Keratinocyte (primary cell): ENCODE measurements around the gene ATF2.

ENCODE experiments used
- EZH2 ChIP-seq: IDR thresholded peaks from one replicate; pipeline ENCODE4 v1.6.1; 2012; ENCODE audit warnings: inconsistent platforms, mild to moderate bottlenecking, low read length, moderate library complexity
- TF ChIP-seq, protein P1 (sequence below), 3 experiments: IDR thresholded peaks in 1 of 3; conservative IDR thresholded peaks in 1 of 3; optimal IDR thresholded peaks in 1 of 3; 2 replicates in 2 of 3; 3 replicates in 1 of 3; pipeline versions ENCODE3 to v1.5.1; 2011; ENCODE audit warnings: low read length in 3 of 3, mild to moderate bottlenecking in 3 of 3, moderate library complexity in 2 of 3, control low read depth in 1 of 3, inconsistent platforms in 1 of 3; ENCODE audit not compliant: insufficient read depth in 2 of 3; ENCODE audit errors: extremely low read depth in 1 of 3

DNA sequence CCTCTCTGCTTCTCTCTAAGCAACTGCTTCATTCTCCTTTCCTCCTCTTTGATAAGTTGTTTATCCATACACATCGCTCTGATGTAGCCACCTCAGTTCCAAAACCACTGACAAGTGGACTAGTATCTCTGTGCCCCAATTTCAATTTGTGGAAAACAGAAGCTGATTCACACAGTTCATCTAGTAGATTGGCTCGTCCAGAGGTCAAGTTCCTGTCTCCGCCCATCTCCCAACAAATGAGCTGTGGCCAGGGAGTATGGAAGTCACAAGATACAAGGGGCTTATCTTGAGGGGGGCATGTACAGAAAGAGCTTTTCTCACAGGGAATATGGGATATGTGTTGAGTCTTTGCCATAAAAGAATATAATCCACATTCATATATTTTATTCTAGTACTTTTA lies 145.1 kb downstream of the ATF2 start:
- TF ChIP-seq, protein P1, sequence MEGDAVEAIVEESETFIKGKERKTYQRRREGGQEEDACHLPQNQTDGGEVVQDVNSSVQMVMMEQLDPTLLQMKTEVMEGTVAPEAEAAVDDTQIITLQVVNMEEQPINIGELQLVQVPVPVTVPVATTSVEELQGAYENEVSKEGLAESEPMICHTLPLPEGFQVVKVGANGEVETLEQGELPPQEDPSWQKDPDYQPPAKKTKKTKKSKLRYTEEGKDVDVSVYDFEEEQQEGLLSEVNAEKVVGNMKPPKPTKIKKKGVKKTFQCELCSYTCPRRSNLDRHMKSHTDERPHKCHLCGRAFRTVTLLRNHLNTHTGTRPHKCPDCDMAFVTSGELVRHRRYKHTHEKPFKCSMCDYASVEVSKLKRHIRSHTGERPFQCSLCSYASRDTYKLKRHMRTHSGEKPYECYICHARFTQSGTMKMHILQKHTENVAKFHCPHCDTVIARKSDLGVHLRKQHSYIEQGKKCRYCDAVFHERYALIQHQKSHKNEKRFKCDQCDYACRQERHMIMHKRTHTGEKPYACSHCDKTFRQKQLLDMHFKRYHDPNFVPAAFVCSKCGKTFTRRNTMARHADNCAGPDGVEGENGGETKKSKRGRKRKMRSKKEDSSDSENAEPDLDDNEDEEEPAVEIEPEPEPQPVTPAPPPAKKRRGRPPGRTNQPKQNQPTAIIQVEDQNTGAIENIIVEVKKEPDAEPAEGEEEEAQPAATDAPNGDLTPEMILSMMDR (optimal IDR thresholded peaks at IDR 0.05 in 1 of 3, IDR thresholded peaks at IDR 0.05 in 1 of 3, conservative IDR thresholded peaks at IDR 0.05 in 1 of 3; ENCODE audit: extremely low read depth in 1 of 3, insufficient read depth in 2 of 3, low read length in 3 of 3), result no peak
- no peak for TF ChIP-seq EZH2
